Right lobe of liver (tissue), 6 donors: ENCODE data around the gene CTDP1. TPM values are rescaled to one million over a fixed set of nuclear protein-coding genes. Genes with fewer than 3 reads are reported as not detected.

Experiments used
- ATAC-seq, 4 donors: fragments of 200-7000 bp; cut with Tn5 transposase; one replicate each; pipeline ENCODE4 v1.9.1; 2020; ENCODE audit warnings: mild to moderate bottlenecking in 4 of 4, moderate library complexity in 4 of 4
- DNase-seq, 3 donors: peaks; one replicate each; pipeline ENCODE4 v3.0.0-alpha.2; 2020
- H3K27ac ChIP-seq, 3 donors: fragments of 200-600 bp; one replicate each; pipeline ENCODE4 v1.8.0; 2022
- H3K27me3 ChIP-seq, 2 donors: fragments of 200-600 bp; one replicate each; pipeline ENCODE4 v1.8.0; 2022
- H3K36me3 ChIP-seq, 4 donors: fragments of 200-600 bp; sonication (generic) in 1 of 4; one replicate each; pipeline versions ENCODE4 v1.5.1 to v1.8.0; 2017 to 2022; ENCODE audit warnings: control low read depth in 1 of 4
- H3K4me1 ChIP-seq, 4 donors: fragments of 200-600 bp; sonication (generic) in 1 of 4; one replicate each; pipeline versions ENCODE4 v1.5.1 to v1.8.0; 2017 to 2022; ENCODE audit warnings: control low read depth in 1 of 4
- H3K4me3 ChIP-seq, 3 donors: fragments of 200-600 bp; one replicate each; pipeline ENCODE4 v1.8.0; 2022
- H3K9me3 ChIP-seq, 4 donors: fragments of 200-600 bp; sonication (generic) in 1 of 4; one replicate each; pipeline versions ENCODE4 v1.5.1 to v1.8.0; 2017 to 2022; ENCODE audit warnings: control low read depth in 1 of 4
- POLR2A ChIP-seq: fragments of 450-650 bp; IDR thresholded peaks from one replicate; pipeline ENCODE4 v1.6.1; 2017; ENCODE audit warnings: antibody characterized with exemption, mild to moderate bottlenecking
- WGBS: methylation state at CpG from one replicate; pipeline ENCODE4 v1.1.6; 2018; ENCODE audit warnings: low coverage, low lambda C conversion rate; ENCODE audit not compliant: insufficient coverage; ENCODE audit errors: missing lambda C conversion rate; 5-methylcytosine and 5-hydroxymethylcytosine counted together
- intact Hi-C, 2 donors: fragments of 100-400 bp; cut with DNase I; formaldehyde crosslinking; loops; one replicate each; pipeline versions ENCODE4 v1.11.2 to v1.14.1; 2022
- total RNA-seq, 6 experiments: library from RNA; depleted of rRNA in 2 of 6; stranded (reverse); fragments of >200 nt in 2 of 6; fragmentation: NEBNext Ultra II Directional in 3 of 6; extraction: Animal tissue kit (Norgen Biotek cat#: 25700) in 3 of 6; gene quantifications; one replicate each; pipeline versions ENCODE4 v1.1.0 to v1.2.4, GENCODE V29; 2016 to 2023
- TF ChIP-seq, protein P1 (sequence below), 4 donors: fragments of 200-600 bp in 3 of 4; fragments of 450-650 bp in 1 of 4; IDR thresholded peaks; one replicate each; pipeline versions ENCODE4 v1.5.1 to v1.8.0; 2016 to 2022; ENCODE audit warnings: antibody characterized with exemption in 4 of 4, mild to moderate bottlenecking in 2 of 4
- donor health status: DM: no; HTN: yes; CAD: no.
- donor health status: DM: no; HTN: no; CAD: no.
- donor health status: DM: no; HTN: no; CAD: no.
- donor health status: DM: no; HTN: yes; CAD: no.
- donor health status: DM: no; HTN: yes; CAD: no.

CTDP1 gene
- total RNA-seq, 6 experiments from 2014 or later, result 7.5 to 10.4 (median 8.2) TPM

GRCh38 chr18:79744625-79745024 is 65.0 kb downstream of the CTDP1 start:
- no peak overlapping the region for H3K4me3 ChIP-seq
- H3K27me3 ChIP-seq, result no peaks in the 10 kb centered on the region
- 83% methylated on average over 7 of the region's 14 CpGs for WGBS
- intact Hi-C loops, result no loop called here
- H3K36me3 ChIP-seq, result peaks cover 0 to 6% (median 0%) of the 10 kb centered on the region in 4 donors
- peak in 1 of 3 donors; percentile 36 for DNase-seq
- H3K9me3 ChIP-seq, result no peaks in the 10 kb centered on the region
- no peaks in the 10 kb centered on the region for H3K4me1 ChIP-seq
- peak in 1 of 4 donors; percentile 16 for ATAC-seq
- TF ChIP-seq, protein P1, sequence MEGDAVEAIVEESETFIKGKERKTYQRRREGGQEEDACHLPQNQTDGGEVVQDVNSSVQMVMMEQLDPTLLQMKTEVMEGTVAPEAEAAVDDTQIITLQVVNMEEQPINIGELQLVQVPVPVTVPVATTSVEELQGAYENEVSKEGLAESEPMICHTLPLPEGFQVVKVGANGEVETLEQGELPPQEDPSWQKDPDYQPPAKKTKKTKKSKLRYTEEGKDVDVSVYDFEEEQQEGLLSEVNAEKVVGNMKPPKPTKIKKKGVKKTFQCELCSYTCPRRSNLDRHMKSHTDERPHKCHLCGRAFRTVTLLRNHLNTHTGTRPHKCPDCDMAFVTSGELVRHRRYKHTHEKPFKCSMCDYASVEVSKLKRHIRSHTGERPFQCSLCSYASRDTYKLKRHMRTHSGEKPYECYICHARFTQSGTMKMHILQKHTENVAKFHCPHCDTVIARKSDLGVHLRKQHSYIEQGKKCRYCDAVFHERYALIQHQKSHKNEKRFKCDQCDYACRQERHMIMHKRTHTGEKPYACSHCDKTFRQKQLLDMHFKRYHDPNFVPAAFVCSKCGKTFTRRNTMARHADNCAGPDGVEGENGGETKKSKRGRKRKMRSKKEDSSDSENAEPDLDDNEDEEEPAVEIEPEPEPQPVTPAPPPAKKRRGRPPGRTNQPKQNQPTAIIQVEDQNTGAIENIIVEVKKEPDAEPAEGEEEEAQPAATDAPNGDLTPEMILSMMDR (IDR thresholded peaks at IDR 0.05), result no peak
- TF ChIP-seq POLR2A, result no peak
- H3K27ac ChIP-seq, result no peak overlapping the region

DNA sequence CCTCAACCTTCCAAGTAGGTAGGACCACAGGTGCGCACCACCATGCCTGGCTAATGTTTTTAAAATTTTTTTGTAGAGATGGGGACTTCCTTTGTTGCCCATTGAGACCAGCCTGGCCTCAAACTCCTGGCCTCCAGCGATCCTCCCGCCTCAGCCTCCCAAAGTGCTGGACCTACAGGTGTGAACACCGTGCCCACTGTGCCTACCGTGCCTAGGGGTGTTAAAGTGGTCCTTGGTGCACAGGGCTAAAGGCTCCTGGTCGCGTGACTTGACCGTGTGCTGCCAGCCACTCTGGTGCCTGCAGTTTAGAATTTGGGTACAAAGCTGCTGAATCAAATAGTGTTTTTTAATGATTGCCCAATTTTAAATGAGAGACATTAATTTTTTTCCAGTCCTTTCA is 67.1 kb downstream of the CTDP1 start:
- whole genome bisulfite sequencing, result 100% methylated on average over 7 of the region's 8 CpGs
- peaks cover 0 to 2% (median 0%) of the 10 kb centered on the region in 4 donors for H3K36me3 ChIP-seq
- H3K27me3 ChIP-seq, result no peaks in the 10 kb centered on the region
- no peaks in the 10 kb centered on the region for H3K4me1 ChIP-seq
- ATAC-seq (no peak), DNase-seq (peak in 1 of 3 donors; percentile 31)
- intact Hi-C loops, result no loop called here
- no peak overlapping the region for H3K4me3 ChIP-seq
- H3K27ac ChIP-seq, result no peak overlapping the region
- no peak for TF ChIP-seq POLR2A
- TF ChIP-seq, protein P1 (IDR thresholded peaks at IDR 0.05), result no peak
- no peaks in the 10 kb centered on the region for H3K9me3 ChIP-seq

DNA sequence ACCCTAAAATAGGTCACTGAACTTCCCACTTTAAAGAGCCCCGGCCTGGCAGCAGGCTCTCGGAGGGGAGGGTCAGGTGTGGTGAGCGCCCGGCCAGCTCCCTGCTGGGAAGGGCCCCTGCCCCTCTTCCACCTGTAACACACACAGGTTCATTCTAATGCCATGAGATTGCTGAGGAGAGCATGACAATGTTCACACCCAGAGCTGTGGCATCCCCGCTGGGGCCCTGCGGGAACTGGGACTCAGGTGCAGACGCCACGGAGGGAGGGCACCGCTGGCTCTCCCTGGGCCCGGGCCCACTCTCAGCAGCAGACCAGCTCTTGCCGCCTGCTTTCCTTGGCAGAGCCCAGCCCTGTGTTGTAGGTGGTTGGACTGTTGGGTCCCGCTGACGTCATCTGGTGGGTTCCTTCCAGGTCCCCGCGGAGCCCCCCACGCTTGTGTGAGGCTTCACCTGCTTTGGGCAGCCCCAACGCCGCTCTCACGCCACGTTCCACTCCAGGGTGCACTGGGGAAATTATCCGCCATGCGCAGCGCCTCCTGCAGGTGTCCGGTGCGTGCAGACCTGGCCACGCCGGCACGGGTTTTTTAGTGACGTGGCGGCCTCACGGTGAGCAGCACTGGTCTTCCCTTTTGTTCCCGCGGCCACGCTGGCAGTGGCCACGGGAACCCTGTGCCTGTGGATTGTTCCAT is 67.7 kb downstream of the CTDP1 start:
- H3K27ac ChIP-seq, result no peak overlapping the region
- no peak overlapping the region for H3K4me3 ChIP-seq
- H3K4me1 ChIP-seq, result no peaks in the 10 kb centered on the region
- DNase-seq (peak in 1 of 3 donors; percentile 42), ATAC-seq (no peak)
- intact Hi-C loops, result no loop called here
- H3K27me3 ChIP-seq, result no peaks in the 10 kb centered on the region
- TF ChIP-seq, protein P1 (IDR thresholded peaks at IDR 0.05), result no peak
- no peak for TF ChIP-seq POLR2A
- peaks cover 0 to 2% (median 0%) of the 10 kb centered on the region in 4 donors for H3K36me3 ChIP-seq
- no peaks in the 10 kb centered on the region for H3K9me3 ChIP-seq
- WGBS, result 94% methylated on average over 20 of the region's 35 CpGs

DNA sequence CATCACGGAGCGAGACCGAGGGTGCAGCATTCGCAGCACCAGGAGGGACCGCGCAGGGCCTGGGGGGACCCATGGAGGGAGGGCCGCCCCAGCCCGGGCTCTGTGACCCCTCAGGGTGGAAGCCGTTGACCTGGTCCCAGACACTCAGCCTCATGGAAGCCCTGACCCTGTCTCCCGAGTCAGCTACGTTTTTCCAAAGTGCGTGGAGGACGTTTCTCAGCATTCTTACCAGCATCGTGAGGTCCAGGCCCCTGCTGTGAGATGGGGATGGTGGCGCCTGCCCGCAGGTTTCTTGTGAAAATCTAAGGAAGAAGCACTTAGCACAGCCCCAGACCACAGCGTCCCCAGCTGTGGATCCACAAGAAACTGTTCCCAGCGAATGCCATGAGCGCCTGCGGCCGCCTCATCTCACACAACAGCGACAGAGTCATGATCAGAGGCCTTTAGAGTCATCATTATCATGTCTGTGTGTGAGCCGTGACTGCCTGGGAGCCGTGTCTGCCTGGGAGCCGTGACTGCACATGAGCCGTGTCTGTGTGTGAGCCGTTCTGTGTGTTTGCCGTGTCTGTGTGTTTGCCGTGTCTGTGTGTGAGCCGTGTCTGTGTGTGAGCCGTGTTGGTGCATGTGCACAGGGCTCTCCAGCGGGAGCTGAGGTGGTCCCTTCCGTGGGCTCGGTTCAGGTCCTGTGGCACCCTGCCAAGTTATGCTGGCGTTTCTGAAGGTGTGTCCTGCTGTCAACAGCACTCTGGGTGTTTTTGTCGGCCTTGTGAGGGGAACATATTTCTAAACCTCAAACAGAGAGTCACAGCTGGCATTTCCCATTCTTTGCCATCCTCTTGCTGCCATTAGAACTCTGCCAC is 68.9 kb downstream of the CTDP1 start:
- Histone ChIP-seq H3K36me3 (peaks cover 0 to 1% (median 0%) of the 10 kb centered on the region in 4 donors), H3K4me3 (no peak overlapping the region), H3K9me3 (no peaks in the 10 kb centered on the region), H3K27me3 (no peaks in the 10 kb centered on the region), H3K4me1 (no peaks in the 10 kb centered on the region), H3K27ac (no peak overlapping the region)
- DNase-seq, result peak in 1 of 3 donors; percentile 37
- TF ChIP-seq POLR2A, result no peak
- TF ChIP-seq, protein P1 (IDR thresholded peaks at IDR 0.05), result no peak
- 100% methylated on average over 12 of the region's 36 CpGs for WGBS
- ATAC-seq, result no peak
- intact Hi-C loops, result no loop called here
